ENCODE results near the gene ACTR8.

The ACTR8 gene

GRCh38 chr3:53863145-53863544 is 18.8 kb downstream of the ACTR8 start:
- DNase-seq (ENCODE audit: low spot score): no peak

GRCh38 chr3:53862241-53862640 is 19.7 kb downstream of the ACTR8 start:
- no peak for DNase-seq (ENCODE audit: low spot score)

GRCh38 chr3:53860196-53860595 is 21.8 kb downstream of the ACTR8 start:
- no peak for DNase-seq (ENCODE audit: low spot score)

GRCh38 chr3:53859178-53859577 is 22.8 kb downstream of the ACTR8 start:
- DNase-seq (ENCODE audit: low spot score): no peak

- DNase-seq (ENCODE audit: low spot score): no peak
These were observed 23.7 kb downstream of the ACTR8 start for GRCh38 chr3:53858096-53858741.

GRCh38 chr3:53856964-53857363 is 25.0 kb downstream of the ACTR8 start:
- no peak for DNase-seq (ENCODE audit: low spot score)

GRCh38 chr3:53850895-53851294 is 31.1 kb downstream of the ACTR8 start:
- DNase-seq (ENCODE audit: low spot score): no peak

GRCh38 chr3:53849916-53850315 is 32.0 kb downstream of the ACTR8 start:
- no peak for DNase-seq (ENCODE audit: low spot score)

- no peak for DNase-seq (ENCODE audit: low spot score)
These were observed 35.1 kb downstream of the ACTR8 start for GRCh38 chr3:53846851-53847155.

- DNase-seq (ENCODE audit: low spot score): peak; percentile 73
These were observed 35.7 kb downstream of the ACTR8 start, which contains the start of the genes CHDH and IL17RB for GRCh38 chr3:53846134-53846850. Gene CHDH, minus strand, starts transcription at chr3:53846419. Its CDS starts 22,411 bp downstream, at chr3:53824008. Gene IL17RB, plus strand, starts transcription at chr3:53846568. Its CDS starts 21 bp downstream, at chr3:53846589.

- DNase-seq (ENCODE audit: low spot score): no peak
These were observed 36.1 kb downstream of the ACTR8 start for GRCh38 chr3:53845881-53846133.

- DNase-seq (ENCODE audit: low spot score): peak; percentile 70
These were observed 36.7 kb downstream of the ACTR8 start for GRCh38 chr3:53845103-53845880.

- DNase-seq (ENCODE audit: low spot score): peak; percentile 62
These were observed 37.5 kb downstream of the ACTR8 start for GRCh38 chr3:53844262-53845102.

GRCh38 chr3:53843195-53844177 is 38.5 kb downstream of the ACTR8 start:
- DNase-seq (ENCODE audit: low spot score): no peak

GRCh38 chr3:53842436-53843194 is 39.3 kb downstream of the ACTR8 start:
- peak; percentile 97 for DNase-seq (ENCODE audit: low spot score)

GRCh38 chr3:53841296-53841695 is 40.7 kb downstream of the ACTR8 start:
- no peak for DNase-seq (ENCODE audit: low spot score)

- peak; percentile 46 for DNase-seq (ENCODE audit: low spot score)
These were observed 44.6 kb downstream of the ACTR8 start for GRCh38 chr3:53837331-53837730.

- DNase-seq (ENCODE audit: low spot score): no peak
These were observed 45.7 kb downstream of the ACTR8 start for GRCh38 chr3:53836084-53836872.

- no peak for DNase-seq (ENCODE audit: low spot score)
These were observed 46.7 kb downstream of the ACTR8 start for GRCh38 chr3:53835257-53835656.
